Measurements from ENCODE around the gene PHLDA3.

GRCh38 chr1:201454608-201455007, 14.4 kb downstream of the PHLDA3 start:
- TF ChIP-seq CTCF (IDR thresholded peaks at IDR 0.05; ENCODE audit: extremely low read depth in 1 of 2, insufficient read depth in 1 of 2, low read depth in 1 of 2, low read length in 2 of 2) (no peak), POLR2AphosphoS5 (IDR thresholded peaks at IDR 0.05; ENCODE audit: insufficient read depth, low read depth, low read length) (no peak), FOS (IDR thresholded peaks at IDR 0.05; ENCODE audit: borderline replicate concordance, insufficient read depth, low read length) (no peak)
